ENCODE data around the gene ARG2.

Gene ARG2

GRCh38 chr14:67694791-67695393, 75.2 kb downstream of the ARG2 start:
- peak; percentile 80 to 87 for DNase-seq

GRCh38 chr14:67695394-67695949, 75.8 kb downstream of the ARG2 start, which contains the start of gene RDH11:
TSS of gene RDH11 (minus strand) at chr14:67695764. CDS start at chr14:67695703, 61 bp downstream.
- DNase-seq: peak; percentile 92 to 94

- peak; percentile 32 to 41 for DNase-seq
Observed at GRCh38 chr14:67697006-67697405, 77.3 kb downstream of the ARG2 start.

- DNase-seq: no peak
Observed at GRCh38 chr14:67698179-67698578, 78.5 kb downstream of the ARG2 start.
